ENCODE results near the gene ELANE.
"Not testable (repeated sequence)": the region's sequence is repeated elsewhere in the genome, so short reads cannot be mapped to it uniquely, and the experiment has no call there.

Gene ELANE

DNA sequence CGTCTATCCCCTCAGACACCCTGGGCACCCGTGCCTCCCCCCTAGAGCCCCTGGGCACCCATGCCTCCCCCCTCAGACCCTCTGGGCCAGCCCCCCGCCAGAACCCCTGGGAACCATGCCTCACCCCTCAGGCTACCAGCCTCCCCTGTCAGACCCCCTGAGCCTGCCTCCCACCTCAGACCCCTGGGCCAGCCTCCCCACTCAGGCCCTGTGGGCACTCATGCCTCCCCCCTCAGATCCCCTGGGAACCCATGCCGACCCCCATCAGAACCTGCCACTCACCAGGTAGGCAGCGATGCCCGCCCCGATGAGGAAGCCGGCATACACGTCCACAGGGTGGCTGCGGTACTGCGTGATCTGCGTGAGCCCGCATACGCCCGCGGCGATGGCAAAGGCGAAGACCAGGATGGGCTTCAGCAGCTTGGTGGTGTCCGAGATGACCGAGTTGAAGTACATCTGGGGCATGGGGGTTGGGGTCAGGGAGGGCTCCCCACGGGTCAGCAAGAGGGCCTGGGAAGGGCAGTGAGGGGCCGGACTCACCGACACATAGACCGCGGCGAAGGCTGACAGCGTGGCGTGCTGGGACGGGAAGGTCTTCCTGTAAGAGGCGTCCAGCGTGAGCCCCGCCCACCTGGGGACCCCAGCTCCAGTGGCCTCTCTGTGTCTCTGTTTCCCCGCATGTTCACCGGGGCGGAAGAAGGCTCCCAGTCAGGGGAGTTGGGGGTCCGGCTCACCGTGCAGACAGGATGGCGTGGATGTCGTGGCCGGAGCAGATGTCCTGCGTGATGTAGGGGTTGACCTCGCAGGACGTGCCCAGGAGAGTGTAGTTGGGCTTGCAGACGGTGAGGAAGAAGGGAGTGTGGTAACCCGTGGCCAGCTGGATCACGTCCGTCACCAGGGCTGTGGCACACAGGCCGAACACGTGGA lies 37.7 kb upstream of the ELANE start:
- peak; percentile 60 for DNase-seq

GRCh38 chr19:815079-815774 lies 36.9 kb upstream of the ELANE start:
- DNase-seq, result no peak

DNA sequence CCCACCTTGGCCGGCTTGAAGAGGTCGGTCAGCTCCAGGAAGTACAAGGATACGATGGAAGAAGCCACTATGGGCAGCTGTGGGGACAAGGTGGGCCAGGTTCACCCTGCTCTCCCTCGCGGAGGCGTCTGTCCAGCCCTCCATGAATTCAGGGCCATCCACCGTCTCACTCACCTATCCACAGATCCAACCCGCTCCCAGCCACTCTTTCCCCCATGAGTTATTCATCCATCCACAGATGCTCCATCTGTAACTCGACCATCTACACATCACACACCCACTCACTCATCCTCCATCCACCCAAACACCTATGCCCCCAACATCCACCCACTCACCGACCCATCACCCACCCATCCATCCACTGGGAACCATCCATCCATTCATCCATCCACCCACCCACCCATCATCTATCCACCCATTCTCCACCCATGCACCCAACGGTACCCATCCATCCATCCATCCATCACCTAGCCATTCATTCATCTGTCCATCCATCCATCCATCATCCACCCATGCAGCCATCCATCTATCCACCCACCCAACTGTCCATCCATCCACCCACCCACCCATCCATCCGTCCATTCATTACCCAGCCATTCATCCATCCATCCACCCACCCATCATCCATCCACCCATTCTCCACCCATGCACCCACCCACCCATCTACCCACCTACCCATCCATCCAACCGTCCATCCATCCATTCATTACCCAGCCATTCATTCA lies 36.2 kb upstream of the ELANE start:
- peak; percentile 54 for DNase-seq

- no peak for DNase-seq
Measured at GRCh38 chr19:816500-816857, 35.6 kb upstream of the ELANE start.

- not testable (repeated sequence) for DNase-seq
Measured at GRCh38 chr19:820212-820611, 31.9 kb upstream of the ELANE start.

- peak; percentile 69 for DNase-seq
Measured at GRCh38 chr19:821231-821824, 30.8 kb upstream of the ELANE start.

- peak; percentile 70 for DNase-seq
Measured at GRCh38 chr19:821825-822503, 30.1 kb upstream of the ELANE start, which contains the start of gene PLPPR3. Gene PLPPR3 (minus strand): TSS chr19:821955. CDS start chr19:821559, 396 bp downstream.

GRCh38 chr19:823565-824121 lies 28.5 kb upstream of the ELANE start:
- peak; percentile 69 for DNase-seq

GRCh38 chr19:824885-825284 lies 27.2 kb upstream of the ELANE start:
- peak; percentile 57 for DNase-seq

DNA sequence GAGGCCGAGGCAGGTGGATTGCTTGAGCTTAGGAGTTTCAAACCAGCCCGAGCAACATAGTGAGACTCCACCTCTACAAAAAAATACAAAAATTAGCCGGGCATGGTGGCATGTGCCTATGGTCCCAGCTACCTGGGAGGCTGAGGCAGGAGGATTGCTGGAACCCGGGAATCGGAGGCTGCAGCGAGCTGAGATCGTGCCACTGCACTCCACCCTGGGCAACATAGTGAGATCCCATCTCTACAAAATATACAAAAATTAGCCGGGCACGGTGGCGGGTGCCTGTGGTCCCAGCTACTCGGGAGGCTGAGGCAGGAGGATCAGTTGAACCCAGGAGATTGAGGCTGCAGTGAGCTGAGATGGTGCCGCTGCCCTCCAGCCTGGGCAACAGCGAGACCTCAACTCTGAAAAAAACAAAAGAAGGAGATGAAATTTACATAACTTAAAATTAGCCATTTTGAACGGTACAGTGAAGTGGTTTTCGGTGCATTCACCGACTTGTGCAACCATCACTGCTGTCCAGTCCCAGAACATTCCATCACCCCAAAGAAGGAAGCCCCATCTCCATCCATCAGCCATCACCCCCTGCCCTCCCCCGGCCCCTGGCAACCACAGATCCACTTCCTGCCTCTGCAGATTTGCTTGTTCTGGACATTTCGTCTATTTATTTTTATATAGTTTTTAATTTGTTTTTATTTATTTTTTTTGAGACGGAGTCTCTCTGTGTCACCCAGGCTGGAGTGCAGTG lies 26.0 kb upstream of the ELANE start:
- no peak for DNase-seq

DNA sequence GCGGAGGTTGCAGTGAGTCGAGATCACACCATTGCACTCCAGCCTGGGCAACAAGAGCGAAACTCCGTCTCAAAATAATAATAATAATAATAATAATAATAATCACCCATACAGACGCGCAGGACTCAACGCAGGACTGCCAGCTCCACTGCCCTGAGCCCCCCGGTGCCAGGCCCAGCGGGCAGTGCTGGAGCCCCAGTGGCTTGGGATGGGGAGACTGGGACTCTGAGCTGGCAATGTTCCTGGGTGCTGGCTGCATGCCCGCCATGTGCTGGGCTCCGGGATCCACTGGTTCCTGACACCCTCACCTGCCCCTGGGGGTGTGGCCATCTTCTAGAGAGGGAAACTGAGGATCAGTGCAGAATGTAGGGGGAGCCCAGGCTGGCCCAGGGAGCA lies 24.8 kb upstream of the ELANE start:
- DNase-seq, result no peak

- DNase-seq, result no peak
Measured at GRCh38 chr19:827710-828321, 24.3 kb upstream of the ELANE start, which contains the start of gene AZU1. Gene AZU1 (plus strand): TSS chr19:827837. CDS start chr19:827847, 10 bp downstream.

DNA sequence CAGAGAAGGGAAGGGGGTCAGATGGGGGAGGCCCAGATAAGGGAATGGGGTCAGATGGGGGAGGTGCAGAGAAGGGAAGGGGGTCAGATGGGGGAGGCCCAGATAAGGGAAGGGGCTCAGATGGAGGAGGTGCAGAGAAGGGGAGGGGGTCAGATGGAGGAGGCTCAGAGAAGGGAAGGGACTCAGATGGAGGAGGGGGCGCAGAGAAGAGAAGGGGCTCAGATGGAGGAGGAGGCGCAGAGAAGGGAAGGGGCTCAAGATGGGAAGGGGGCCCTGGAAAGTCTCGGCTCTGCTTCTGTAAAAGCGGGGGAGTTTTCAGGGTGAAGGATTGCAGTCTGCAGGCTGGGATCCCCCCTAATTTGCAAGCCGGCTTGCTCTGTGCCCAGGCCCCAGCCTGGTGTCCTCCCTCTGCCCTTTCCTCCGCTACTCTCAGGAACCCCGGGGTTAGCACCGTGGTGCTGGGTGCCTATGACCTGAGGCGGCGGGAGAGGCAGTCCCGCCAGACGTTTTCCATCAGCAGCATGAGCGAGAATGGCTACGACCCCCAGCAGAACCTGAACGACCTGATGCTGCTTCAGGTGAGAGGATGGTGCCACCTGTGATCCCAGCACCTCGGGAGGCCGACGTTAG lies 22.9 kb upstream of the ELANE start:
- DNase-seq, result no peak

- DNase-seq, result no peak
Measured at GRCh38 chr19:831407-832369, 20.4 kb upstream of the ELANE start.

DNA sequence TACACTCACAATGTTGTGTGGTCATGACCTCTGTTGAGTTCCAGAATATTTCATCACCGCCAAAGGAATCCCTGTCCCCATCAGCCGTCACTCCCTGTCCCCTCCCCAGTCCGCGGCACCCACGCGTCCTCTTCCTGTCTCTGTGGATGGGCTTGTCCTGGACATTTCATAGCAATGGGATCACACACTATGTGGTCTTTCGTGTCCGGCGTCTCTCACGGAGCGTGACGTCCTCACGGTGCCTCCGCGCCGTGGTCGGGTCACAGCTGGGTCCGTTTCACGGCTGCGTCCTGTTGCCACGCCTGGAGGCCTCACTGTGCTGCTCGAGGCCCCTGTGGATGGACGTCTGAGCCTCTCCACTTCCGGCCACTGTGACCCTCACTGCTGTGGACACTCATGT lies 17.9 kb upstream of the ELANE start:
- DNase-seq, result no peak

GRCh38 chr19:835210-835810 lies 16.8 kb upstream of the ELANE start:
- no peak for DNase-seq

GRCh38 chr19:840519-841206 lies 11.4 kb upstream of the ELANE start, which contains the start of gene PRTN3:
Gene PRTN3 (plus strand): TSS chr19:840999. CDS start chr19:841009, 10 bp downstream.
- DNase-seq, result no peak

- not testable (repeated sequence) for DNase-seq
Measured at GRCh38 chr19:842802-843179, 9.3 kb upstream of the ELANE start.

All from islet precursor cell (in vitro differentiated cells).